HG03469 (cell line): ENCODE results near the gene KIN.
"Not testable (repeated sequence)": the region's sequence is repeated elsewhere in the genome, so short reads cannot be mapped to it uniquely, and the experiment has no call there.

Experiments used
- ATAC-seq: cut with Tn5 transposase; IDR thresholded peaks from one replicate; pipeline ENCODE4 v1.9.1; 2021; ENCODE audit warnings: mild to moderate bottlenecking, moderate library complexity, moderate number of reproducible peaks; ENCODE audit not compliant: unreplicated experiment

KIN gene

DNA sequence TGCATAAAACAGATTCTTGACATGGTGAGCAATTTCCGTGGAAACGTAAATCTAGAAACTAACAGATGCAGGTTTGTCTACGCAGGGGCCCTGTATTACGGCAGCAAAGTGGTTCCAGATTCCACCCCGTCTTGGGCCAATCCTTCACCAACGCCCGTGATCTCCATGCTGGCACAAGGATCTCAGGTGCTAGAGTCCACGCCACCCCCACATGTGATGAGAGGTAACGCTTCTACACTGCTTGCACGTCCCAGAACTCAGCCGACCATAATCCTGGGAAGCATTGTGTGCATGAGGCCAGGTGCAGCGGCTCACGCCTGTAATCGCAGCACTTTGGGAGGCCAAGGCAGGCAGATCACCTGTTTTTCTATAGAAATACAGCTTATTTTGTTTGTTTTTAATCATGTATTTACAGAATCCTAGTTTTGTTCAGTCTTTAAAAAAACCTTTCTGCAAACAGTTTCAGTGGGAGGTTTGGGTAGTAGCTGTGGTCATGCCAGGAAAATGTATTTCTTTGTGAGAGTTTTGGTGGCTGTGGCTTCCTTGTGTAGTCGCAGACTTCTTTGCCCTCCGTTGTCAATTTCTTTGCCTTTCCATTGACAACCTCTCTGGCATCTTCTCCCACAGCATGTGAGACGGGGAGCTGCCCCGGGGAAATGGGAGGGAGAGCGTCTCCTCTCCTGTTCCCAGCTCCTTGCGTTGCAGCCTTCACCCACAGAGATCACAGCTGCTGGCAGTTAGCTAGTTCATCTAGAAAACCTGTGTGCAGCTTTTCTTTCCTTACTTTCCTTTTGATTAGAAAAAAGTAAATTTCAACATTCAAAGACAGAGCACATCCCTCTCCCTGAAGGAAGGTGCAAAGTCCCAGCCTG lies 49.0 kb downstream of the KIN start:
- ATAC-seq, result no peak

DNA sequence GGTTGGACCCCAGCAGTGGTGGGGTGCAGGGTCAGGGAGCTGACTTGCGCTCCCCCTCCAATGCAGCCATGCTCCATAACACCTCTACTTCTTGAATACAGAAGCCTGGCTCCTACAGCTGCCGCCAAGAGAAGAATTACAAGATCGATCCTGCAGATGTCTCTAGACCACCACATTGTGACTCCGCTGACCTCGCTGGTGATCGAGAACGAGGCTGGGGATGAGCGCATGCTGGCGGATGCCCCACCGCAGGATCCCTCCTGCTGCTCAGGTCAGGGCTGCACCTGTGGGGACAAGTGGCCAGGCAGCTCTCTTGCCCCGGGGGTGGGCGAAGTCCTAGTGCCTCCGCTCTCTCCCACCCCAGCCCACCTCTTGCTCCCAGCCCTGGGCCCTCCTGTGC lies 53.0 kb downstream of the KIN start:
- ATAC-seq, result no peak

DNA sequence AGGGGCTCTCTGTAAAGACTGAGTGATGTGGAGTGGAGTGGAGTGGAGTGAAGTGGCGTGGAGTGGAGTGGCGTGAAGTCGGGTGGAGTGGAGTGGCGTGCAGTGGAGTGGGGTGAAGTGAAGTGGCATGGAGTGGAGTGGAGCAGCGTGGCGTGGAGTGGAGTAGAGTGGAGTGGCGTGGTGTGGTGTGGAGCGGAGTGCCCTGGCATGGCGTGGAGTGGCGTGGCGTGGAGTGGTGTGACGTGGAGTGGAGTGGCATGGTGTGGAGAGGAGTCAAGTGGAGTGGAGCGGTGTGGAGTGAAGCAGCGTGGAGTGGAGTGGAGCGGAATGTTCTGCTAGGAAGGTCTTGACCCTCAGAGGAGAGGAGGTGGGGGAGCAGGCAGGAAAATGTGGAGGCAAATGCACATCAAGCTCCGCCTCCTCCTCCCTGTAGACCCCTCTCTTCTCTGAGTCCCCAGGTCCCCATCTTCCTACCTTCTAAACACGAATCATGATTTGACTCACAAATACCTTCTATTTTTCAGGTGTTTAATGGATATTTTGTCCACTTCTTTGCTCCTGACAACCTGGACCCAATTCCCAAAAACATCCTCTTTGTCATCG lies 64.8 kb downstream of the KIN start:
- no peak for ATAC-seq

DNA sequence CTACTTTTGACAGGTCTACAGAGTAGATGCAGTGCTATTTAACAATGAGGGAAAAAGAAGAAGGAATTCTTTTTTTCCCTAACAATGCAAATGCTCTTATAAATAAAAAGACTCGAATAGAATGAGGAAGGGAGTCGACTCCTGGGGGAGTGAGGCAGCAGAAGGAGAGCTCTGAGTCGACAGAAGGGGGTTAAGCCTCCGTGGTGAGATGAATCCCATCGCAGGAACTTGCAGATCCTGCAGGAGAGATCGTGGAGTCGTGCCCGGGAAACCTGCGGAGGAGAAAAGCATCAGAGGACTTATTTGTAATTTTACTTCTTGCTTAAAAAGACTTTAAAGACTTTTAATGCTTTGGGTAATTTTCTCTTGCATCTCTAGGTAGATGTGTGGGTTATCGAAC lies 67.3 kb downstream of the KIN start:
- no peak for ATAC-seq

DNA sequence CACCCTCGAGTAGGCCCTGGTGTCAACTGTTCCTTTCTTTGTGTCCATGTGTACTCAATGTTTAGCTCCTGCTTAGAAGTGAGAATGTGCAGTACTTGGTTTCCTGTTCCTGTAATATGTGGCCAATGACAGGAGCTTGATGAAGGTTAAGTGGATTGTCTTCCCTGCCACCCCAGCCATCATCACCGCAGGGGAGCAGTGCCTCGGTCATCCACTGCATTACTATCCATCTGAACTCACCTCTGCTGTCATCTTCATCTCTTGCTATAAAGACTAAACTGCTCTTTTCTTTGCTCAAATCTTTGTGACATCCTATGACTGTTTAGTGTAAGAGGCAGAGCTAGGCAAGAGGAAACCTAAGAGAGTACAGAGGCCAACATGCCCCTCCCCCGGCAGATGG lies 69.1 kb downstream of the KIN start:
- ATAC-seq, result no peak

DNA sequence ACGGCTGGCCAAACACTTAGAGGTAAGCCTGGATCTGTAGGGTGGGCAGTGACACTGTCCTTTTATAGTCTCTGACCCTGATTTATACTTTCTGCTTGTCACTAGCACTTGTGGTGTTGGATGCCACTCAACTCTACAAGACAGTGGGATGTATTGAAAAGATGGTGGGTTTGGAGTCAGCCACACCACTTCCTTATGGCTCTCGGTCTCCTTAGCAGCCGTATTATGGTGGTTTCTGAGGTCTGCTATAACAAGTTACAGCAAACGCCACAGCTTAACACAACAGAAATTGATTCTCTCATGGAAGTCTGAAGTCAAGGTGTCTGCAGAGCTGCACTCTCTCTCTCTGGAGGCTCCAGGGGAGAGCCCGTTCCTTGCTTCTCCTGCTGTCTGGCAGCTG lies 70.0 kb downstream of the KIN start:
- ATAC-seq, result no peak

DNA sequence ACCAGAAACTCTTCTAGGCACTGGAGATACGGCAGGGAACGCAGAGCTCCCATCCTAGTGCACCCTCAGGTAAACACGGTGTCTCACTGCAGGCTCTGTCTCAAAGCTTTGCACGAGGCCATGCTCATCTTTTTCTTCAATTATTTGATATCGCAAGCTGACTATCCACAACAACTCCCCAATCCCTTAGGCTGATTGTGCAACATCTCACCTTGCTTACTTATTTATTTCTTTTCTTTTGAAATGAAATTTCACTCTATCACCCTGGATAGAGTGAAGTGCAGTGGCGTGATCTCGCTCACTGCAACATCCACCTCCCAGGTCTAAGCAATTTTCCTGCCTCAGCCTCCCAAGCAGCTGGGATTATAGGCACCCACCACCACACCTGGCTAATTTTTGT lies 72.3 kb downstream of the KIN start:
- no peak for ATAC-seq

DNA sequence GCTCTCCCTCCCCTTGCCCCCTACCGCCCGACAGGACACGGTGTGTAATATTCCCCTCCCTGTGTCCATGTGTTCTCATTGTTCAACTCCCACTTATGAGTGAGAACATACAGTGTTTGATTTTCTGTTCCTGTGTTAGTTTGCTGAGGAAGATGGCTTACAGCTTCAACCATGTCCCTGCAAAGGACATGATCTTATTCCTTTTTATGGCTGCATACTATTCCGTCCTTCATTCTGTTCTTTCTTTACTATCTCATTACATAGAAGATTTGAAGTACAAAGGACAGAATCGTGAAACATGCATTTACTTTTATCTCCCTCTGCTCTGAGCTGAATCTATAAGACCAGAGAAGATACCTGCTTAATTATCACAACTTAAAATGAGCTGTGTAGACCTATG lies 76.7 kb downstream of the KIN start:
- ATAC-seq, result not testable (repeated sequence)

DNA sequence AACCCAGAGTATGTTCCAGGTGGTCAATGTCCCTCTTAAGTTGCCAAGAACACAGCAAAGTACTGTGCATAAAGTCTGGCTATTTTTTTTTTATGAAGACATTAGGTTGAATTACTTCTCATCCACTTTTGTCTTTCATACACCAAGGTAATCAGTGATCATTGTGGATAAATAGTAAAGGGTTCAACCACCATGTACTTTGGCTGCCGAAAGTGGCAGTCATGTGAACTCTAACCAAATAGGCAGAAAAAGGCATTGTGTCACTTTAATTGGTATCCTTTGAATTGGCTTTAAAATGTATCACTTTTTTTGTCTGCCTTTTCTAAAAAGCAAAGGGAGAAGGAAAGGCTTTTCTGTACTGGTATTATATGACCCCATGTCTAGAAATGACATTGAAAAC lies 77.3 kb downstream of the KIN start:
- ATAC-seq, result no peak

DNA sequence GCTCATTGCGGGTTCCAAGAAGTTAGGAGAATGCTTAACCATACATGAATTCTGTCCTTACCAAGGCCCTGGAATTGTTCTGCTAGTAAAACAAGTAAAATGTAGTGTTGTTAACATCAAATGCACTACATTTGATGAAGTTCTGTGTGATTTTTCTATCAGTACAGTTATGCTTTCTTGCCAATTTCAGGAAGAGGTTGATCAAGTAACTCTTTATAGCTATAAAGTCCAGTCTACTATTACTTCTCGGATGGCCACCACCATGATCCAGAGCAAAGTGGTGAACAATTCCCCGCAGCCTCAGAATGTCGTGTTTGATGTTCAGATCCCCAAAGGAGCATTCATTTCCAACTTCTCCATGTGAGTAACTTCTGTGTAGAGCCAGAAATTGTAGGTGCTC lies 79.0 kb downstream of the KIN start:
- no peak for ATAC-seq

DNA sequence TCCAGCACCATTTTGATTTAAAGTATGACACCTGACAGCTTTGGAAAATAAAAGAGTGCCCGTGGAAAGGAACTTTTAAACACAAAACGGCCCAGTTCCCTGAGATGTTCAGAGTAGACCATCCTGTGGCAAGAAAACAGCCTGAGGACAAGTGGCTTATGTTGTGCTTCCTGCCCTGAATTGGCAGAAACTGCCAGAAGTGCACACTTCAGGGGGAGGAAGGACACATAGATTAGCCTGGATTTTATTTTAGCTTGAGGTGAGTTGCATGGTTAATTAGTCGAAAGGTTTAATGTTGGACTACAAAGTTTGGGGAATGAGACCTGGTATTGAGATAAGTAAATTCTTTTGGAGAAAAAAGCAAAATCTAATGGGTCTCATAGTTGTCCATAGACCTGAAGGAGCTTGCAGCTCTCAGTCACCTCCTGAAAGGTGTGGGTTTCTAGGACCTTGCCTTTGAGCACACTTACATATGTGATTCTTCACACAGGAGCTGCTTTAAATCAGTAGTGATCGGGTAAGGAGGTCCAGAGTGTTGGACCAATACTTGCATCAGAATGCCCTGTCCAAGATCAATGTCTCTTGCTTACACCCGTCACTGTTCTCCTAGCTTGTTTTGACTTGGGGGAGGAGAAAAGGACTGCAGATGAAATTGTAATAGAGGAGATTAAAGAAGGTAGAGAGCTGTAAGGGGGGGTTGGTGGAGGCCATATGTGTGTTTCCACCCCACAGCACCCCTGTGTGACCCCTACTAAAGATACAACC lies 79.8 kb downstream of the KIN start:
- ATAC-seq, result no peak

DNA sequence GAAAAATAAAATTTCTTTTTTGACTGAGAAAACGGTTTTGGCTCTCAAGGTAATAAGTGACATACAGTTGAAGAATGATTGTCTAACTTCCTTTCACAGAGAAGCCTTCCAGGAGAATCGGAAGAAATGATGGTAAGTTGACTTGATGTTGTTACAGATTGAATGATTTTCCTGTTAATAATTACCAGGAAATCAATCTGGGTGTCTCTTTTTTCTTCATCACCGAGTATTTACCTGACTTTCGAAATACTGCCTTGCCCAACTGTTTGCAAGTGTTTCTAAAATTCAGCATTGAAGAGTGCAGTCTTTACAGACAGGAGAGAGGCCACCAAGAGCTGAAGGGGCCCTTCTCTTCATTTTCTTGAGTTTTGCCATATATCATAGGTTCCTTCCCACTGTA lies 80.7 kb downstream of the KIN start:
- no peak for ATAC-seq

DNA sequence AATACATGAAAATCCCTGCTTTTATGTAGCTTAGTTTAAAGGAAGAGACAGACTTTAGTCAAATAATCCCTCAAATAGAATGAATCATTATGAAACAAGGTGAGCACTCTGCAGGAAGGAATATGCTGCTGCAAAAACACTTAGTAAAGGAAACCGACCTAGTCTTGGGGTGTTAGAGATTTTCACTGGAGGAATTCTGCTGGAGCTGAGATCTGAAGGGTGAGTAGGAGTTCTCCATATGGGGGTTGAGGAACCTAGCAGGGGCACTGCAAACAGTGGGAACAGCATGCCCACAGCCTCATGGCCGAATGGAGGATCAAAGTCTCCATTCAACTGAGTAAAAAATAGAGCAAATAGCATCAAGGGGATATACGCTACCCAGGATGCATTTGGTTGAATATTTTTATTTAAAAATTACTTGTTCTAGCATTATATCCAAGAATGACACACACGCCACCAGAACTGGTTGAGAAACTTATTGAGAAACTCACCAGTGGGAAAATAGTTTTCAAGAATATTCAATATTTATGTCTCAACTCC lies 81.2 kb downstream of the KIN start:
- no peak for ATAC-seq

DNA sequence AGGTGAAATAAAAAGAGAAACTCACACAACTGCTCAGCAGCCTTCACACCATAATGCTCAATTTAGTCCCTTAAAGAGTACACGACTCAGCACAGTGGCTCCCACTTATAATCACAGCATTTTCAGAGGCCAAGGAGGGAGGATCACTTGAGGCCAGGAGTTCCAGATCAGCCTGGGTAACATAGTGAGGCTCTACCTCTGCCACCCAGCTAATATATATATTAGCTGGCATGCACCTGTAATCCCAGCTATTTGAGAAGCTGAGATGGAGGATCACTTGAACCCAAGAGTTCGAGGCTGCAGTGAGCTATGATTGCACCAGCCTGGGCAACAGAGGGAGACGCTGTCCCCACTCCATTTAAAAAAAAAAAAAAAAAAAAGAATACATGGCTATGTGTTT lies 82.5 kb downstream of the KIN start:
- ATAC-seq, result no peak

DNA sequence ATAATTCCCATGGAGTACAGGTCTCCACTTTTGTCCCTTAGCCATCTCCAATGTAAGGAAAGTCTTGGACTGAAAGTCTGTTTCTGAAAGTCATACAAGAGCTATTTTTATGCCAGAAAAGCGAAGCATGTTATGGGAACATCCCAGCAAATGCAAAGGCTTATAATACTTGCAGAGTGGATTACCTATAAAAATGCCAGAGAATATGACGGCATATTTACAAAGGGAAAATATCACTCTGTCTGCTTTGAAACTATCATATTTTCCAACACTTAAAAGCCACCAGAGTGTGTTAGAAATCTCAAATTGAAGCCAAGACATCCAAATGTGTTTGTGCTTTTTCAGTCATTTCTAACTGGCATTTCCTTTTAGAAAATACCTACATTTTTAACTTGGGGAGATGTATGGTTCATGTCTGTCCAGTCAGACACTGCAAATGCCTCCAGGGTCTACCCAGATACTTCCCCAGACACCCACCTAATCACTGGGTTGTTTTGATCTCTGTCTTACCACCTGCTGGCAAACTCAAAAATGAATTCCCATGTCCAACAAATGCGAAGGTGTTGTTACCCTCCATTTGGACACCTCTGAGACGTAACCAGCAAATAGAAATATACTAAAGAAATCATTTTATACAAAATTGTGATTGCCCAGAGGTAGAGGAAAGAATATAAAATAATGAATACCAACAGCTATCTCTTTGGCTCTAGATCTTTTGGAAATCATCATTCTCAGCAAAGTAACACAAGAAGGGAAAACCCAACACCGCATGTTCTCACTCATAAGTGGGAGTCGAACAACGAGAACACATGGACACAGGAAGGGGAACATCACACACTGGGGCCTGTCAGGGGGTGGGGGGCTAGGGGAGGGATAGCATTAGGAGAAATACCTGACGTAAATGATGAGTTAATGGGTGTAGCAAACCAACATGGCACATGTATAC lies 83.4 kb downstream of the KIN start:
- ATAC-seq, result no peak

DNA sequence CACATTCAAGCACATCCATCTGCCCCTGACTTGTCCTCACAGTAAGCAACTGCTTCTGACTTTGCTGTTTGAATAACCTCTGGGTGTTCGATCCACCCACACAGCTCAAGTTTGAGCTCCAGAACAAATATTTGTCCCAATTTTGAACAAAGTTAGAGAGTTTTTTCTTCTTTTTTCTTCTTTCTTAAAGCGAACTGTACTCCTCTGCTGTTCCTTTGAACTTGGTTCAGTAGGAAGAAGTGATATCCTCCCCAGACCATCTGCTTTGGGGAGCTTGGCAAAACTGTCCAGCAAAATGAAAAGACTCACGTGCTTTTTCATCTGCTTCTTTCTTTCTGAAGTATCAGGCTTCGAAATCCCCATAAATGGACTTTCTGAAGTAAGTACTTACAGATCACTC lies 84.7 kb downstream of the KIN start, which contains the start of gene ITIH2:
TSS of gene ITIH2 (plus strand) at position 177 of the 400 bp plus-strand sequence. CDS start at position 296, 119 bp downstream.
- no peak for ATAC-seq

DNA sequence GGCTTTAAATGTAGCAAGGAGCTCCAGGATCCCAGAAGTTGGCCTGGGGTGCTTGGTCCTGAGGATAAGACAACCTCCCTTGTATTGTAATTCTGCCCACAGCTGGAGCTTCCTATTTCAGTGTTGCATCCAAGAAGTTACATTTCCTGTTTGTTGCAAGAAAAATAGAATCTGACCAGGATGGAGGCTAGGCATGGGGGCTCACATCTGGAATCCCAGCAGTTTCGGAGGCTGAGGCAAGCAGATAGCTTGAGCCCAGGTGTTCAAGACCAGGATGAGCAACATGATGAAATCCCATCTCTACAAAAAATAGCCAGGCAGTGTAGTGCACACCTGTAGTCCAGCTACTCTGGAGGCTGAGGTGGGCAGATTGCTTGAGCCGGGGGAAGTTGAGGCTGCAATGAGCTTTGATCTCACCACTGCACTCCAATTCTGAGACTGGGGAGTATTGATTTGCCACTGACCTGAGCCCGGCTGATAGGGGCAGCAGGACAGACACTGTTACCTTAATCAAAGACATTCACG lies 85.4 kb downstream of the KIN start:
- ATAC-seq, result no peak

DNA sequence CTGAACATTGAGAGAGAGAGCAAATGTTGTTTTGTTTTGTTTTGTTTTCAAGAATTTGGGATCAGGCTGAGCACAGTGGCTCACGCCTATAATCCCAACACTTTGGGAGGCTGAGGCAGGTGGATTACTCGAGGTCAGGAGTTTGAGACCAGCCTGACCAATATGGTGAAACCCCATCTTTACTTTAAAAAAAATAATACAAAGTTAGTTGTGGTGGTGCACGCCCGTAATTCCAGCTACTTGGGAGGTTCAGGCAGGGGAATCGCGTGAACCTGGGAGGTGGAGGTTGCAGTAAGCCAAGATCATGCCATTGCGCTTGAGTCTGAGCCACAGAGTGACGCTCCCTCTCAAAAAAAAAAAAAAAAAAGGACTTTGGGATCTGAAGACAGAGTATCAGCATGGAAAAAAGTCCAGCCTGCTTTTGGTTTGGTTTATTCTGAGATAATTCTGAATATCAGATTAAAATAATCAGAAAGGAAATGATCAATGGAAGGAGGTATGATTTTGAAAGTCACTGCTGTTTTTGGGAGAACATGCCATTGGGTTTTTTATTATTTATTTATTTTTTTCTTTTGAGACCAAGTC lies 86.5 kb downstream of the KIN start:
- ATAC-seq, result no peak
